GM13977 (cell line): ENCODE measurements around the gene SLC41A1.

Experiments used
- DNase-seq: peaks from one replicate; pipeline ENCODE4 v3.0.0; 2012; ENCODE audit warnings: low spot score
- CTCF ChIP-seq: IDR thresholded peaks from 2 replicates; pipeline ENCODE4 v1.5.1; 2012; ENCODE audit warnings: mild to moderate bottlenecking, control low read depth; ENCODE audit not compliant: insufficient read depth; ENCODE audit errors: extremely low read depth, missing control alignments
- in situ Hi-C: fragments of 300-500 bp; cut with MboI; formaldehyde crosslinking; loops from one replicate; pipeline ENCODE4 v1.12.0; 2022; ENCODE audit warnings: low sequenced_read_pairs, low pct_unique_long_range_greater_than_20kb, mixed read lengths, inconsistent platforms; ENCODE audit not compliant: unreplicated experiment

The SLC41A1 gene

GRCh38 chr1:205783433-205783795 lies 29.6 kb downstream of the SLC41A1 start:
- in situ Hi-C loops = loop anchor here (25.0 kb wide), 1 partner anchor 329 kb away; the partner anchor contains the start of gene AVPR1B
- TF ChIP-seq CTCF = no peak
- no peak for DNase-seq

GRCh38 chr1:205782627-205783432 lies 30.2 kb downstream of the SLC41A1 start:
- no peak for DNase-seq
- TF ChIP-seq CTCF = no peak
- in situ Hi-C loops = loop anchor here (25.0 kb wide), 1 partner anchor 329 kb away; the partner anchor contains the start of gene AVPR1B

- no peak for TF ChIP-seq CTCF
- in situ Hi-C loops = loop anchor here (25.0 kb wide), 1 partner anchor 332 kb away; the partner anchor contains the start of gene AVPR1B
- DNase-seq = no peak
Observed at GRCh38 chr1:205780335-205780734, 32.7 kb downstream of the SLC41A1 start.

- DNase-seq = no peak
- in situ Hi-C loops = loop anchor here (25.0 kb wide), 1 partner anchor 334 kb away; the partner anchor contains the start of gene AVPR1B
Observed at GRCh38 chr1:205777994-205778393, 35.0 kb downstream of the SLC41A1 start.

GRCh38 chr1:205775717-205776056 lies 37.3 kb downstream of the SLC41A1 start:
- no peak for DNase-seq
- TF ChIP-seq CTCF = no peak
- in situ Hi-C loops = loop anchor here (25.0 kb wide), 1 partner anchor 337 kb away; the partner anchor contains the start of gene AVPR1B

More at GRCh38 chr1:205777994-205778393, 35.0 kb downstream of the SLC41A1 start:
- no peak for TF ChIP-seq CTCF

GRCh38 chr1:205775015-205775716 lies 37.8 kb downstream of the SLC41A1 start, which contains the start of gene RAB29:
TSS of gene RAB29 (minus strand) at chr1:205775482. CDS start at chr1:205774956, 526 bp downstream.
- peak; percentile 80 for DNase-seq
- TF ChIP-seq CTCF = no peak
- in situ Hi-C loops = loop anchor here (25.0 kb wide), 1 partner anchor 337 kb away; the partner anchor contains the start of gene AVPR1B
